Measurements from ENCODE around the gene IL37.

Gene IL37

GRCh38 chr2:112910865-112911264 lies at the start of gene IL37:
Gene IL37, plus strand, starts transcription at chr2:112911165. Its CDS starts 1,848 bp downstream, at chr2:112913013.
- no peak for DNase-seq (ENCODE audit: low read depth, low spot score)

- DNase-seq (ENCODE audit: low read depth, low spot score): no peak
Measured at GRCh38 chr2:112864072-112864471, 46.9 kb upstream of the IL37 start.

GRCh38 chr2:112866128-112866835 lies 44.7 kb upstream of the IL37 start:
- DNase-seq (ENCODE audit: low read depth, low spot score): no peak

GRCh38 chr2:112867701-112868631 lies 43.0 kb upstream of the IL37 start:
- no peak for DNase-seq (ENCODE audit: low read depth, low spot score)

GRCh38 chr2:112869258-112869842 lies 41.6 kb upstream of the IL37 start:
- no peak for DNase-seq (ENCODE audit: low read depth, low spot score)

- DNase-seq (ENCODE audit: low read depth, low spot score): no peak
Measured at GRCh38 chr2:112870841-112871835, 39.8 kb upstream of the IL37 start.

- no peak for DNase-seq (ENCODE audit: low read depth, low spot score)
Measured at GRCh38 chr2:112876257-112876970, 34.6 kb upstream of the IL37 start.

GRCh38 chr2:112876971-112877361 lies 34.0 kb upstream of the IL37 start:
- no peak for DNase-seq (ENCODE audit: low read depth, low spot score)

- no peak for DNase-seq (ENCODE audit: low read depth, low spot score)
Measured at GRCh38 chr2:112877423-112877822, 33.5 kb upstream of the IL37 start.

- no peak for DNase-seq (ENCODE audit: low read depth, low spot score)
Measured at GRCh38 chr2:112879491-112880041, 31.4 kb upstream of the IL37 start.

GRCh38 chr2:112880091-112880531 lies 30.9 kb upstream of the IL37 start:
- DNase-seq (ENCODE audit: low read depth, low spot score): no peak

- no peak for DNase-seq (ENCODE audit: low read depth, low spot score)
Measured at GRCh38 chr2:112880696-112881095, 30.3 kb upstream of the IL37 start.

- DNase-seq (ENCODE audit: low read depth, low spot score): no peak
Measured at GRCh38 chr2:112881217-112881985, 29.6 kb upstream of the IL37 start.

GRCh38 chr2:112883669-112884068 lies 27.3 kb upstream of the IL37 start:
- no peak for DNase-seq (ENCODE audit: low read depth, low spot score)

- peak; percentile 23 for DNase-seq (ENCODE audit: low read depth, low spot score)
Measured at GRCh38 chr2:112884869-112885505, 26.0 kb upstream of the IL37 start.

GRCh38 chr2:112885506-112885902 lies 25.5 kb upstream of the IL37 start:
- DNase-seq (ENCODE audit: low read depth, low spot score): no peak

- DNase-seq (ENCODE audit: low read depth, low spot score): no peak
Measured at GRCh38 chr2:112886291-112886690, 24.7 kb upstream of the IL37 start.

- DNase-seq (ENCODE audit: low read depth, low spot score): no peak
Measured at GRCh38 chr2:112887964-112888749, 22.8 kb upstream of the IL37 start.
